Neural cell (in vitro differentiated cells): ENCODE data around the gene PTPRN2.

Experiments used
- EP300 ChIP-seq: fragments of 450-650 bp; conservative IDR thresholded peaks from 2 replicates; pipeline ENCODE4 v1.6.1; 2014; ENCODE audit warnings: antibody characterized with exemption, mild to moderate bottlenecking, moderate library complexity; ENCODE audit not compliant: poor library complexity, severe bottlenecking
- EZH2 ChIP-seq: fragments of 200-600, 300-800 bp; shearing (Covaris generic), sonication (generic); IDR thresholded peaks from 2 replicates; pipeline ENCODE4 v1.6.1; 2014; ENCODE audit warnings: antibody characterized with exemption, low read length, borderline replicate concordance, mild to moderate bottlenecking; ENCODE audit not compliant: insufficient read depth, poor library complexity, severe bottlenecking
- TF ChIP-seq, protein P1 (sequence below): fragments of 450-650 bp; IDR thresholded peaks from 2 replicates; pipeline ENCODE4 v1.5.1; 2014; ENCODE audit warnings: antibody characterized with exemption, mild to moderate bottlenecking, moderate library complexity; ENCODE audit not compliant: poor library complexity, severe bottlenecking

DNA sequence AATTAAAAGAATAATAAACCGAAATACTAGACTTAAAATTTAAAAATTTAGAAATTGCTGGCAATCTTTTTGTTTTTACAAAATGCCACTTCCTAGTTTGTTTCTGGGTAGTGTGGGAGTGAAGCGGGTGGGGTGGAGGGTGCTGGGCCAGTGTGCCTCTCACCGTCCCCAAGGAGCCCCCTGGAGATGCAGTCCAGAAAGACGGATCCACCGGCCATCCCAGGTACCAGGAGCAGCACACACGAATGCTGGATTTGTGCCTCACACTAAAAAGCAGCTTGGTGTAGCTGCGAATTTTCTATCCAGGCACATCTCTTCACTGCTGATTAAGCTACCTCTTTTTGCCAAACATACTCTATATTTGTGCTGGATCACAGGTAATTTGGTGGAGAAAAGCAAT is 632.7 kb downstream of the PTPRN2 start:
- TF ChIP-seq, protein P1, sequence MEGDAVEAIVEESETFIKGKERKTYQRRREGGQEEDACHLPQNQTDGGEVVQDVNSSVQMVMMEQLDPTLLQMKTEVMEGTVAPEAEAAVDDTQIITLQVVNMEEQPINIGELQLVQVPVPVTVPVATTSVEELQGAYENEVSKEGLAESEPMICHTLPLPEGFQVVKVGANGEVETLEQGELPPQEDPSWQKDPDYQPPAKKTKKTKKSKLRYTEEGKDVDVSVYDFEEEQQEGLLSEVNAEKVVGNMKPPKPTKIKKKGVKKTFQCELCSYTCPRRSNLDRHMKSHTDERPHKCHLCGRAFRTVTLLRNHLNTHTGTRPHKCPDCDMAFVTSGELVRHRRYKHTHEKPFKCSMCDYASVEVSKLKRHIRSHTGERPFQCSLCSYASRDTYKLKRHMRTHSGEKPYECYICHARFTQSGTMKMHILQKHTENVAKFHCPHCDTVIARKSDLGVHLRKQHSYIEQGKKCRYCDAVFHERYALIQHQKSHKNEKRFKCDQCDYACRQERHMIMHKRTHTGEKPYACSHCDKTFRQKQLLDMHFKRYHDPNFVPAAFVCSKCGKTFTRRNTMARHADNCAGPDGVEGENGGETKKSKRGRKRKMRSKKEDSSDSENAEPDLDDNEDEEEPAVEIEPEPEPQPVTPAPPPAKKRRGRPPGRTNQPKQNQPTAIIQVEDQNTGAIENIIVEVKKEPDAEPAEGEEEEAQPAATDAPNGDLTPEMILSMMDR = no peak
- TF ChIP-seq EZH2 (no peak), EP300 (no peak)
